ENCODE data around the gene LSS.

DNA sequence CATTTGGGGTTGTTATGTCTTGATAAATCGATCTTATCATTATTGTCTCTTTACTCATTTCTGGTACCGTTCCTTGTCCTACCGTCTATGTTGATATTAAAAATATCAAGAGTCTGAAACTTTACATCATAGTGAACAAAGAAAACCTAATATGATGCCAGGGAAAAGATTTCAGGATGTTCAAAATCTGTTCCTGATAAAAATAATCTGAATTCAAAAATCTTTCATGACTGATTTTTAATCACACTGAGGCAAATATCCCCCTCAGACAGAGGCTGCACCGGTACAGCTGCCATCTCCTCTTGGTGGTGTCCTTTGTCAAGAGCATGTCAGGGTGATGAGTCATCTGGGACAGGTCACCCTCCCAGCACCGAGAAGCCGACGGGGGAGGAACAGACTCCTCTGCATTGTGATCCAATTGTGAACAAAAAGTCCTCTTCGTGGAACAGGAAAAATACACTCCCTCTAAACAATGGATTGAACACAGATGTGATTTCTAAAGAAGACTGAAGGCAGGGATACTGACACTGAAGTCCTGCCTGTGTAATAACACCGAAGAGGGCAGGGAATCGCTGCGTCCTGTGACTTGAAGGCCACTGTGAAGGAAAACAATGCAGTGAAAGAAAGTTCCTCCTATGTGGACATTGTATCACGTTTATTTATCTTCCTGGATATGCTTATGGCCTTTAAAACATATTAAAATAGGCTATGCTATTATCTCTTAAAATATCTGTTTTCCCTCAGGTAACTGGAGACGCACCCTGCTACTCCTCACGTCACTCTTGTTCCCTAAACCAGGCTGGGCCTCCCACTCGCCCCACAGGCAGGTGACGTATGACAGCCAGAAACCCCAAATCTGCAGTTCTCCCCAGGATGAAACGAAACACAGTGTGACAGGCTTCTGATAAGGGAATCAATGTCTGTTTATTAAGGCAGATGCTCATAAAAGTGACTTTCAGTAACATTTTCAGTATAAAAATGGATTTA is 40.1 kb downstream of the LSS start:
- TF ChIP-seq, protein P1, sequence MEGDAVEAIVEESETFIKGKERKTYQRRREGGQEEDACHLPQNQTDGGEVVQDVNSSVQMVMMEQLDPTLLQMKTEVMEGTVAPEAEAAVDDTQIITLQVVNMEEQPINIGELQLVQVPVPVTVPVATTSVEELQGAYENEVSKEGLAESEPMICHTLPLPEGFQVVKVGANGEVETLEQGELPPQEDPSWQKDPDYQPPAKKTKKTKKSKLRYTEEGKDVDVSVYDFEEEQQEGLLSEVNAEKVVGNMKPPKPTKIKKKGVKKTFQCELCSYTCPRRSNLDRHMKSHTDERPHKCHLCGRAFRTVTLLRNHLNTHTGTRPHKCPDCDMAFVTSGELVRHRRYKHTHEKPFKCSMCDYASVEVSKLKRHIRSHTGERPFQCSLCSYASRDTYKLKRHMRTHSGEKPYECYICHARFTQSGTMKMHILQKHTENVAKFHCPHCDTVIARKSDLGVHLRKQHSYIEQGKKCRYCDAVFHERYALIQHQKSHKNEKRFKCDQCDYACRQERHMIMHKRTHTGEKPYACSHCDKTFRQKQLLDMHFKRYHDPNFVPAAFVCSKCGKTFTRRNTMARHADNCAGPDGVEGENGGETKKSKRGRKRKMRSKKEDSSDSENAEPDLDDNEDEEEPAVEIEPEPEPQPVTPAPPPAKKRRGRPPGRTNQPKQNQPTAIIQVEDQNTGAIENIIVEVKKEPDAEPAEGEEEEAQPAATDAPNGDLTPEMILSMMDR (IDR thresholded peaks at IDR 0.05), result no peak
- peak in 1 of 2 donors; percentile 60 for TF ChIP-seq POLR2AphosphoS5 (IDR thresholded peaks at IDR 0.05)
